Measurements from ENCODE around the gene RYR3.

Gene RYR3

DNA sequence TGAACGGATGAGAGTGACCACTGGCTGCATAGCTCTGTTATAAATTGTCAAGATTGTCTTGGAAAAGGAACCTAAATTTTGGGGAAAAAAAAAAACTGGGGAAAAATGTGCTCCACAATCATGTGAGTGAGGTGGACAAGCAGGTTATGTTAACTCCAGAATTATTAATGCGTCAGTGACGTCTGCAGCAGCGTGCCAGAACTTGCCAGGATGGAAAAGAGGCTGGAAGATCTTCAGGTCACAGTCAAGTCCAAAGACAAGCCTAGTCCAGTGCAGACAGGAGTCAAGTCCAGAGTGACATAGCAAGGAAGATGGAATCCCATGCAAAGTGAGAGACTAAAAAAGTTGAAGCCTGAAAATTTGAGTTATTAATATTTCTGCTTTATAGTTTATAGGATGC is 140.6 kb downstream of the RYR3 start:
- DNase-seq (ENCODE audit: low spot score): no peak

DNA sequence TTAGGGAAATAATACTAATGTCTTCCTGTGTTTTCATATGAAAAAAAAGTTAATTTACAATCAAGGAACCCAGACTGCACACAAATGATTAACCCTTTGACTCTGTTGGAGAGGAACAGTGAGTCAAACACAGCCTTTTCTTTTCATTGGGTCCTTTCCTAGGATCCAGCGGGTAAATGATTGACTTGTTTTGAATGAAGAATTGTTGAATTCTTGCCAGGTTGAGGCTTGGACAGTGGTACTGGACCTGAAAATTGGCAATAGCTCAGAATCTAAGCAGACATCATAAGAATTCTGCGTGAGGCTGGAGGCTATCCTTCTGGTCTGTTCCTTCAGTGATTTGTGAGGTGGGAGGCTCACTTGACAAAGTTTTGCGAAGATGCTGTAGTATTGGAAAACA is 143.0 kb downstream of the RYR3 start:
- no peak for DNase-seq (ENCODE audit: low spot score)

- DNase-seq (ENCODE audit: low spot score): no peak
These were observed 143.6 kb downstream of the RYR3 start for GRCh38 chr15:33454346-33454745.

DNA sequence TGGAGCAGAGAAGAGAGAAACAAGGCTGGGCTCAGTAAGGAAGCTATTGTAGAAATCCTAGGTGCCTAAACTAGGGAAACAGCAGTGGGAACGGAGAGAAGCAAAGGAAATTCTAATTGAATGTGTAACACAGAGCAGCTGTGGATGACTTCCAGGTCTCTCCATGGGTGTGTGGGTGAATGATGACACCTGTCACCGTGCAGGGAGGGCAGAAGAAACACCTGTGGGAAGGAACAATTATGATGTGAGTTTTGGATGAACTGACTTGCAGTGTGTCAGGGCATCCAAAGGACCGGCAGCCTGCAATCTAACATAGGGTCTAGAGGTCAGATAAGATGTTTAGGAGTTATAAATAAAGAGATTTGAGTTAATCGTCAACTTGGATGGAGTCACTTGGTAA is 144.2 kb downstream of the RYR3 start:
- no peak for DNase-seq (ENCODE audit: low spot score)

DNA sequence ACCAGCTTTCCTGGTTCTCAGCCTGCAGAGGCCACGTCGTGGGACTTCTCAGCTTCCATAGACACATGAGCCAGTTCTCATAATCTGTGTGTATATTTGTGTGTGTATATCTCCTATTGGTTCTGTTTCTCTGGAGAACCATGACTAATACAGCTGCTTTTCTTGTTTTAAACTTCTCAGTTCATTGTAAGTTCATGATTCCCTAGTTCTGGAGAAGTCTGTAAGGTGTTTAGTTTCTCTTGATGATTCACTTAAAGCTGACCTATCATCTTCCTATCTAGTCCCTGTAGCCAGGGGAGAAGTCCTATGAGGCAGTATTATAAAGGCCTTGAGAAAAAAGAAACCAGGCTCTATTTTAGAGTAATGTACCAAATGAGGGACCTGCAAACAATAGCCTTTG is 147.7 kb downstream of the RYR3 start:
- DNase-seq (ENCODE audit: low spot score): no peak

DNA sequence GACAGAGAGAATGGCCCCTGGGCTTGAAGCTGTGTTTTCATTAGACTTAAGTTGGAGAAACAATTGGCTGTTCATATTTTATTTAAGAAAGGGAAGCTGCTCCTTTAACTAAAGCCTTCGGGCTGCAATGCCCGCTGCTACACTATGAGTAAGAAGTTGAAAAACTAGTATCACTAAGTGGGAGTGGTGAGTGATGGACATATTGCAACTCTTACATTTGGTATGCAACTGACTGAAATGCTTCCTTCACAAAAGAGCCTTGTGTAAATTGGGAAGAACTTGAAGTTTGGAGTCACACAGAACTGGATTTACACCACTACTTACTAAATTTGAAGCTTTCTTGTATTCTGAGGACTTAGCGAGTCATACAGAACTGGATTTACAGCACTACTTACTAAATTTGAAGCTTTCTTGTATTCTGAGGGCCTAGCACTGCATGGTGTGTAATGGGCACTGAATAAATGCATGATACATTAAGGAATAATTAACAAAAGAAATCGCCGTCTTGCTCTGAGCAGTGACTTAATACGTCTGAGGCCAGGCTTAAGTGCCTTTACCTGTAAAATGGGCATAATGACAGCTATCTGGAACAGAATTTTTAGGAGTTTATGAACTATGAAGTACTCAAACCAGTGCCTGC is 149.5 kb downstream of the RYR3 start:
- DNase-seq (ENCODE audit: low spot score): no peak

GRCh38 chr15:33461671-33462070 is 150.9 kb downstream of the RYR3 start:
- DNase-seq (ENCODE audit: low spot score): no peak

- no peak for DNase-seq (ENCODE audit: low spot score)
These were observed 156.5 kb downstream of the RYR3 start for GRCh38 chr15:33467146-33467815.

DNA sequence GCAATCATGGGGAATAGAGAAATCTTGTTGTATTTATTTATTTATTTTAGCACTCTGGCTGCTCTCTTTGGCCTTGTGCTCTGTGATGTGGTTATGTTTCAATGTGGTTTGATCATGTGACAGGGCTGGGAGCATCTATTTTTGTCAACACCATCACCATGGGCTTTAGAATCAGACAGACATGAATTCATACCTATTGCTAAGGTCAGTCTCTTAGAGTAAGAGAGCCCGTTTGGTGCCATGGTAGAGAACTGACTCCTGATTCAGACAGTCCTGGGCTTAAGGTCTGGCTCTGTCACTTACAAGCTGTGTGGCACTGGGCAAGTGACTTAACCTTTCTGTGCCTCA is 157.0 kb downstream of the RYR3 start:
- DNase-seq (ENCODE audit: low spot score): no peak

DNA sequence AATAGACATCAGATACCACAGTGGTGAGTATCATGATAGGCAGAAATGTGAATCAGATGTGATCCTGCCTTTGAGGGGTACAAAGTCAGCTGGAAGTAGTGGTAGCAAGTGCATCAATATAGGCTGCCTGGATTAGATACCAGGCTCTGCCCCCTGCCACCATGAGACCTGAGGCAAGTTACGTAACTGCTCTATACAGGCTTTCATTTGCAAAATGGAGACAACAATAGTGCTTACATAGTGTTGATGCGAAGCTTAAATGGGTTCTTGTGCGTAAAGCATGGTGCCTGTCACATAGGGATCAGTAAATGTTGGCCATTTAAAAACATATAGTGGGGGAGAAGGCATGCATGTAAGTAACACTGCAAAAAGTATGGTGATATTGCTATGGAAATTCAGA is 158.0 kb downstream of the RYR3 start:
- no peak for DNase-seq (ENCODE audit: low spot score)

GRCh38 chr15:33473005-33473404 is 162.2 kb downstream of the RYR3 start:
- no peak for DNase-seq (ENCODE audit: low spot score)

- DNase-seq (ENCODE audit: low spot score): no peak
These were observed 162.9 kb downstream of the RYR3 start for GRCh38 chr15:33473714-33474113.

DNA sequence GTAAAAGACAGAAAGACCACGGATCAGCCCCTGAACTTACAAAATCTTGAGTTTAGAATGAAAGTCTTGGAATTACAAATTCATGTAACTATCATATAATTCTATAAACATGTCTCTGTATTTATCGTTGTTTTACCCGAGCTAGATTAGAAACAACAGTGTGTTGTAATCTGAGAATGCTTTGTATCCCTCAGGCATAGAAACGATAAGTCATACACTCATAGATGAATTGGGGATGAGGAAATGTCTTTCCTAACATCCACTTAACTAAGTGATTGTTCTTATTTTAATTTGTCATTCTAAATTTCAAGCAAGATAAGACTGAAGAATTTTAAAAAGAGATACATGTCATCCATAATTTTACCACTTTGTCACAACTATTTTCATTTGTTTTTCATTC is 165.3 kb downstream of the RYR3 start:
- no peak for DNase-seq (ENCODE audit: low spot score)

DNA sequence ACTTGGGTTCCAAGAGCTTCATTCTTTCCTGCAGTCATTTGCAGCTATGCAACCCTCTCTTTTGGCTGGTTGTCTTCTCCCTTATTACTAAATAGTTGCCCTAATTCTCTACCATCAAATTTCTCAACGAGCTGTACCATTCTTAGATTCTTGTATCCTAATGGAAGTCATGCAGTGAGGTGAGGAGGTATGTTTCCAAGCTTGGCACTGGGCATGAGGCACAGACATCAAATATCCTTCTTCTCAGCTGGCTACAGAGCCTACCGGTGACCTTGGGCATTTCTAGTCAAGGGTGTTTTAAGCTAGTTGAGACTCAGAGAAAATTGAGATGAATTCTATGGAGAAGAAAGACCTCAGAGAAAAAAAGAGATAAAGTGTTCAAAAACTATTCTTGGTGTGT is 166.1 kb downstream of the RYR3 start:
- peak; percentile 25 for DNase-seq (ENCODE audit: low spot score)

DNA sequence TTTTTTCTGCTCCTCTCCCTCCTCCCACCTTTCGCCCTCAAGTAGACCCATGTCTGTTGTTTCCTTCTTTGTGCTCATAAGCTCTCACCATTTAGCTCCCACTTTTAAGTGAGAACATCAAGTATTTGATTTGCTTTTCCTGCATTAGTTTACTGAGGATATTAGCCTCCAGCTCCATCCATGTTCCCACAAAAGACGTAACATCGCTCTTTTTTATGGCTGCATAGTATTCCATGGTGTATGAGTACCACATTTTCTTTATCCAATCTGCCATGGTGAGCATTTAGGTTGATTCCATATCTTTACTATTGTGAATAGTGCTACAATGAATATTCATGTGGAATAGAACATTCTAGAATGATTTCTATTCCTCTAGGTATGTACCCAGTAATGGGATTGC is 178.6 kb downstream of the RYR3 start:
- no peak for DNase-seq (ENCODE audit: low spot score)

- DNase-seq (ENCODE audit: low spot score): no peak
These were observed 179.9 kb downstream of the RYR3 start for GRCh38 chr15:33490703-33491102.

GRCh38 chr15:33492434-33493052 is 181.8 kb downstream of the RYR3 start:
- DNase-seq (ENCODE audit: low spot score): peak; percentile 28

DNA sequence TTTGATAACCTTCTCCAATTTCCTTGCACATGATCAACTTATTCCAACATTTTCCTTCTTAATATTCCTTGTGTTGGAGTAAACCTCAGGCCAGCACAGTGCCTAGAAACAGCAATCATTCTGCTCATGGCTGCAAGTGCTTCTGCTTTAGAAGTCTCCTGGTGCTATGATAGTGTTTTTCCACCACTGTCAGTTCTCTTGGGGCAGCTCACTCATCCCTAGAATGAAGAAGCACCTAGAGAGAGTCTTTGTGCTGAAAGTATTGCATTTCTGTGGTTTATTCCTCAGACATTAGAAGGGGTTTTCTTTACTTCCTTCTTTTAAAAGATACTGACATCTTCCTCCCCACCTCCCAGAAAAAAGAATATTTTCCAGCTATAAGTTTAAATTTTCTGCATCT is 183.5 kb downstream of the RYR3 start:
- no peak for DNase-seq (ENCODE audit: low spot score)

GRCh38 chr15:33500432-33501195 is 189.8 kb downstream of the RYR3 start:
- DNase-seq (ENCODE audit: low spot score): no peak

GRCh38 chr15:33503681-33504080 is 192.9 kb downstream of the RYR3 start:
- DNase-seq (ENCODE audit: low spot score): no peak

DNA sequence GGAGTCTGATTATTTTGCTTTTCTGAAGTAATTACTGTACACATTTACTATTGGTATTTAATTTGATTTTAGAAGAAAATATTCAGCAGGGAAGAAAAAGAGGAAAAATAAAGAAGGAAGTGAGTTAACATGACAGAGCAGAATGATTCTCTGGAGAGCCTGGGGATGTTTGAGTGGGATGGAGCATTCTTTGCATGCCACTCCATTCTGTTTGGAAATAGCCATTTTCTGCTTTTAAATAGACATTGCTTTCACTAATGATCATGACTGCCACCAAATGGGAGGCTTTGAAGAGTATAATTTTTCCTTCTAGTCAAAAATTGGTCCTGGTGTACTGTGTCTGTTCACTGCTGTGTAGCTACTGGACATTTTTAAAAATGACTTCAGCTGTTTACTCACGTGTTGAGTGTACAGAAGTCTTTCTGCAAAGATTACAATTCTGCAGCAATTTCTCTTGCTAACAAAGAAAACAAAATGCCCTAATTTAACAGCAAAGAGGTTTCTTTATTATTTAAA is 196.1 kb downstream of the RYR3 start:
- DNase-seq (ENCODE audit: low spot score): no peak

DNA sequence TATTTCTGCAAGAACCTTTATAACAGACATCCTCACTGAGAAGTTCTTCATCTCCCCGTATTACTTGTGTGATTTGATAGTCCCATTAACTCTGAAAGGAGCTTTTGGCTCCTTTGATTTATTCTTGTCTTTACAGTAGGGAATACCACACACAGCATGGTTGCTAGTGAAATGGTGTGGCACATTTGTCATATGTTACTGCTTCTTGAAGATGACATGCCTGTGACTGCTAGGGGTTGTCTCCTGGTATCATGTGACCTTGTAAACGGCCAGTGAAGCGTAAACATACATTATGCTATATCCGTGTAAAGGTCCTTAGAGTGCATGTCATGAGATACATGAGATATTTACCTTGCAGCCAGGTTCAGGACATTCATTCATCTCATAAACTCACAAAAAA is 197.9 kb downstream of the RYR3 start:
- DNase-seq (ENCODE audit: low spot score): no peak

DNA sequence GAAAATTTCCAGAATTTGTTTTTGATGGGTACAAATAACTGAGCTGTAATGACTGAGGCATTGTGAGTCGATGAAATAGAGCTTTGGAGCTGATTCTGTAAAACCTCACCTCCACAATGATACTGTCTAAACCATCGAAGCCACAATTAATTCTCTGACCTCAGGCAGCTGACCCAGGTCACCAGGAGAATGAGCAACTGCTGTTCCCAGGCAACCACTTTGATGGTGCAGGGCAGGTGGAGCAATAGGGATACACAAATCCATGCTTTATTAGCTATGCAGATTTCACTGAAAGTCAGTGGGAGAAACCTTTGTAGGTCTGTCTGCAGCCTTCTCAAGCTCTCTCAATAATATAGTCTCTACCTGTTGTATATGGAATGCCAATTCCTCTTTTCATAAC is 204.4 kb downstream of the RYR3 start:
- no peak for DNase-seq (ENCODE audit: low spot score)

Data from pons (tissue), 1 donor.